Activated CD4-positive, alpha-beta T cell treated with anti-CD3 and anti-CD28 coated beads for 1 hour (primary cell): ENCODE measurements around the gene WDR4.
"Not testable (repeated sequence)": the region's sequence is repeated elsewhere in the genome, so short reads cannot be mapped to it uniquely, and the experiment has no call there.

Experiments
- DNase-seq: peaks from one replicate; pipeline ENCODE4 v3.0.0-alpha.2; 2020

Gene WDR4

DNA sequence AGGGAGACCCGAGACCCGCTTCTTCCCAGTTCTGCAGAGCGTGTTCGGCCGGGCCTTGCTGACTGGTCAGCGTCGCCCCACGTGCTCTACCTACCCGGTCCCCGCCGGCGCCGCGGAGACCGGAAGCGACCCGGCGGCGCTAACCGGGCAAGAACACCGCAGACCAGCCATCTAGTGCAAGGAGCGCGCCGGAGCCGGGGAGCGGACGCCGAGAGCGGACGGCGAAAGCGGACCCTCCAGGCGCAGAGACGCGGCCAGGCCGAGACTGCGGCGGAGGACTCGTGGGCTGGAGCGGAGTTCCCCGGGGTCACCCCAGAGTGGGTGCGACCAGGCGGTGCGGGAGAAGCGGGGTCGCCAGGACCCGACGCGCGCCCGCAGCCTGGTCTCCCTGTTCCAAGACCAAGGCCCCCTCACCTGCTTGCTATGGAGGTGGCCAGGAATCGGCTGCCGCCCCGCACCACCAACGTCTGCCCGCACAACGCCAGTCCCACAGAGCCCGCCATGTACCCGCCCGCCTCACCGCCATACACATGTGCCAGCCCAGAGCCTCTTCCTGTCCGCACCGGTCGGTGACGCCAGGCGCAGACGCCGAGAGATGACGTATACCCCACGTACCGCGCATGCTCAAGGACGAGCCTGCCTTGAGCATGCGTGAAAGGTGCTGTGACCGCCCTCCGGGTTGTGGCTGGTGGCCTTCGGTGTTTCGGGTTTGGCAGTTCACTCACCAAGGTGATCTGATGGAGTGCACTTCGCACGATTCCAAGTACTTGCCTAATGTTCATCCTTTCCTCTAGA is at the start of gene WDR4:
WDR4 (minus strand) TSS at position 547 of the 795 bp plus-strand sequence; CDS start at position 503, 44 bp downstream.
- peak; percentile 99 for DNase-seq

DNA sequence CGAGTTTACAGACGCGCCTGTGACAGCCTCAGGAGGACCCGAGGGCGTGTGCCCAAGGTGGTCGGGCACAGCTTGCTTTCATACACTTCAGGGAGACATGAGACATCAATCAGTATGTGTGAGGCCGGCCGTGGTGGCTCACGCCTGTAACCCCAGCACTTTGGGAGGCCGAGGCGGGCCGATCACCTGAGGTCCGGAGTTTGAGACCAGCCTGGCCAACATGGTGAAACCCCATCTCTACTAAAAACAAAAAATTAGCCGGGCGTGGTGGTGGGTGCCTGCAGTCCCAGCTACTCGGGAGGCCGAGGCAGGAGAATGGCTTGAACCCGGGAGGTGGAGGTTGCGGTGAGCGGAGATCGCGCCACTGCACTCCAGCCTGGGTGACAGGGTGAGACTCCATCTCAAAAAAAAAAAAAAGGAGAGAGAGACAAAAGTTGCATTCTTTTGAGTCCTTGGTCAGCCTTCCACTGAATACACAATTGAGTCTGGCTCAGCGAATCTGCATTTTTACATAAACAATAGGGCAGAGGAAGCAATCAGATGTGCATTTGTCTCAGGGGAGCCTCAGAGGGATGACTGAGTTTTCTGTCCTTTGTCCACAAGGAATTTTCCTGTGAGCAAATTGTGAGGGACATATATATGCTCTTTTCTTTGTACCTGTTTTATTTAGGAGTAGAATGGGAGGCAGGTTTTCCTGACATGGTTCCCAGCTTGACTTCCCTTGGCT is 48.3 kb upstream of the WDR4 start:
- DNase-seq: not testable (repeated sequence)

DNA sequence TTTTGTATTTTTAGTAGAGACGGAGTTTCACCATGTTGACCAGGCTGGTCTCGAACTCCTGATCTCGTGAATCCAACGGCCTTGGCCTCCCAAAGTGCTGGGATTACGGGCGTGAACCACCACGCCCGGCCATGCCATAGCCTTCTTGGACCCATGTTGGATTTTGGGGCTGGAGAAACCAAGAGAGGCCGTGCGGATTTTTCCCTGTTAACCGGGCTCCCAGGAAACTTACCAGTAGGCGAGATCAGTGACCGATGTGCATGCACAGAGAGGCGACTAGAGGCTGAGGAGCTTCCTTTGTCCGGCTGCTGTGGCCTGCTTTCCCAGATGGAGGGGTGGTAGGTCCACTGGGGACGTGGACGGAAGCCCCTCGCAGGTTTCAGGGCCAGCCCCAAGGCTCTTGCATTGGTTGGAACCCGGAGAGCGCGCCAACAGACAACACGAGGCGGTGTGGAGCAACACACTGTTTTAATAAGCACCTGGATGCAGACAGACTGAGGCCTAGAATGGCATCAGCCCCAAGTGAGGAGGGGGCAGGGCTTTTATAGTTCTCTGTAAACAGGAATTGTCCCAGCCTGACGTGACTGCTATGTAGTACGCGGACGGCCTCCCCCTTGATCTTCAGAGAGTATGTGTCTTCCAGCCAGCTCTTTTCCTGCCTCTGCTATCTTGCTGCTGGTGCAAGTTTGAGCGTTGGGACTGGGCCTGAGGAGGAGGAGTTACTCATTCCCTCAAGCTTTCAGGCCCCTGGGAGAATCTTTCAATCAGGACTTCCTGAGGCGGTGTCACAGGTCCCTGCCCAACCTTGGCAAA is 46.0 kb upstream of the WDR4 start, which contains the start of gene ERVH48-1:
ERVH48-1 (minus strand) TSS at position 517 of the 813 bp plus-strand sequence. CDS start 6,624 bp downstream, outside the sequence.
- no peak for DNase-seq

DNA sequence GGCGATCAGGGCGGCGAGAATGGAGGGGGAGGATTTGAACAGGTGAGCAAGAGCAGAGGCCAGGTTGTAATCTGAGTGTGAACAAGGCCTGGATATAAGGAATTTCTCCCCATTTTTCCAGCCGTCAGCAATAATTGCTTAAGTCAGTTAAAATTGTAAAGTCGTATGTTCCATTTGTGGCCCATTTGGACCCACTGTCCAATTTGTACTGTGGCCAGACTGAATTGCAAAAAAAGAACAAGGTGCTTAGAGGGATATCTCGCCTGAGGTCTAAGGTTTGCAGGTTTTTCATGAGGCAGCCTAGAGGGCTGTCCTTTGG is 45.1 kb upstream of the WDR4 start:
- DNase-seq: no peak

- peak; percentile 28 for DNase-seq
Measured at GRCh38 chr21:42923553-42924432, 44.5 kb upstream of the WDR4 start.

DNA sequence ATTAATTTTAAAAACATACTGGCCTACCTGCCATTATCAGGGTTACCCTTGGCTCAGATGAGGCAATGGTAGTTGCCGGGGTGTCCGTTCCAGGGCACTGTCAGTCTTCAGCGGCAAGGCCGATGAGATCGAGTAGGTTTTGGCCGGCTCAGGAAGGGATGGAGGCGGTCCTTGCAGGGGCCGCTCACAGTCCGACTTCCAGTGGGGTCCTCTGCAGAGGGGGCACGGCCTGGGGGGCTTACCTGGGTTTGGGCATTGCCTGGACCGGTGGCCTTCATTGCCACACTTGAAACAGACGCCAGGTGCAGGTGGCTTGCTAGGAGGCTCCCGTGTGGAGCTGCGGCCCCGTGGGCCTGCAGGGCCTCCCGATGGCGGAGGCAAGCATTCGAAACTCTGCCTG is 43.6 kb upstream of the WDR4 start:
- DNase-seq: no peak

DNA sequence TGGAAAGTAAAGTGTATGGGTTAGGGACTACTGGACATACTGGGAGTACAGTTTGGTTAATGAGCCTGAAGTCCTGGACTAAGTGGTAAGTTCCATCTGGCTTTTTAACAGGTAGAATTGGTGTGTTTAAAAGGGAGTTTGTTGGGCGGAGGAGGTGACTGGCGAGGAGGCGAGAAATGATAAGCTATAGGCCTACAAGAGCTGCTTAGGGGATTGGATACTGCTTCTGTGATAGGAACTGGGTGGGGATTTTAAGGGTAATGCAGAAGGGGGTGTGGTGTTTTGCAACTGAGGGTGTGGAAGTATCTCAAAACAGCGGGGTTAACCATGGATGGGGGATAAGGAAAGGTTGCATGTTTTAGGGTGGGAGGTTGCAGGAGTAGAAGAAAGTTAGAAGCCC is 42.6 kb upstream of the WDR4 start:
- no peak for DNase-seq

GRCh38 chr21:42918291-42918690 is 39.0 kb upstream of the WDR4 start:
- DNase-seq: no peak

- no peak for DNase-seq
Measured at GRCh38 chr21:42913476-42913875, 34.1 kb upstream of the WDR4 start.

GRCh38 chr21:42911920-42912319 is 32.6 kb upstream of the WDR4 start:
- DNase-seq: not testable (repeated sequence)

GRCh38 chr21:42908484-42908883 is 29.1 kb upstream of the WDR4 start:
- DNase-seq: not testable (repeated sequence)

DNA sequence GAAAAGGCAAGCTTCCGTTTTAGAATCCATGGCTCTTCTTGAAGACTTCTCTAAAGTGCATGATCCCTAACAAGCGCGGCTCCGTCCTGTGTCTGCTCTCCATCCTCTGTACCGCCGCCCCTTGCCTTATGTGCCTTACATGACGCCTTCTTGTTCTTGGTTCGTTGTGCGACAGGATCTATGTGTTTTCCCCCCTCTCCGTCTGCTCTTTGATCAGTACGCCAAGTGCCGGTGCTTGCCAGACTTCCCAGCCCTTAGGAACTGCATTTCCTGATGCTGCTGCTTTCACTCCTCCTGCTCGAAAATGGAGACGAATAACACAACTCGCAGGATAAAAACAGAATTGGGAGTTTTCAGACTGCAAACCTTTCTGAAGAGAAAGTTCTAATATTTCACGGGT is 26.9 kb upstream of the WDR4 start:
- no peak for DNase-seq

- no peak for DNase-seq
Measured at GRCh38 chr21:42905195-42905594, 25.9 kb upstream of the WDR4 start.

GRCh38 chr21:42903817-42904216 is 24.5 kb upstream of the WDR4 start:
- DNase-seq: no peak

DNA sequence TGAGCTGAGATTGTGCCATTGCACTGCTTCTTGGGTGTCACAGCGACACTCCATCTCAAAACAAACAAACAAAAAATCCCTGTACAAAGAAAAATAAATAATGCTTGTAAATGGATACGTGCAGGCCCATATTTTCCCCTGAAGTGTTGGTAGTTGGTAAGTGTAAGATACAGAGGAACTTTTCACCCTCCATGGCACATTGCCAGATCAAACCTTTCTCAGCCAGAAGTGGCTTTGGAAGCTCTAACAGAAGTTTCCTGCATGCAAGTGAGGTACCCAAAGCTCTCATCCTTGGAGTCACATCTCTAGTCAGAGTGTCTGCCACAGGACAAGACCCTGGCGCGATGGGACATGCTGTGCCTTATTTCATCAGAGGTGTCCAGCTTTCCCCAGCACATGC is 21.1 kb upstream of the WDR4 start:
- no peak for DNase-seq

- peak; percentile 100 for DNase-seq
Measured at GRCh38 chr21:42892931-42893755, 13.8 kb upstream of the WDR4 start, which contains the start of gene NDUFV3. Gene NDUFV3, plus strand, starts transcription at chr21:42893309. Its CDS starts 25 bp downstream, at chr21:42893334.

- no peak for DNase-seq
Measured at GRCh38 chr21:42892582-42892930, 13.2 kb upstream of the WDR4 start.

- DNase-seq: no peak
Measured at GRCh38 chr21:42887326-42887725, 8.0 kb upstream of the WDR4 start.

- no peak for DNase-seq
Measured at GRCh38 chr21:42883921-42884320, 4.6 kb upstream of the WDR4 start.

- DNase-seq: no peak
Measured at GRCh38 chr21:42880352-42880751, 1.0 kb upstream of the WDR4 start.

- DNase-seq: no peak
Measured at GRCh38 chr21:42878678-42878992, 704 bp downstream of the WDR4 start.

GRCh38 chr21:42875811-42876210 is 3.5 kb downstream of the WDR4 start:
- DNase-seq: not testable (repeated sequence)
